Upper lobe of right lung (tissue), 1 donor: ENCODE measurements around the gene DCST2. TPM values are rescaled to one million over a fixed set of nuclear protein-coding genes. Genes with fewer than 3 reads are reported as not detected.
A peak's percentile ranks its signal among the peaks of the same experiment; 100 is the strongest.
"Not testable (repeated sequence)": the region's sequence is repeated elsewhere in the genome, so short reads cannot be mapped to it uniquely, and the experiment has no call there.

Experiments used
- ATAC-seq: fragments of 200-7000 bp; cut with Tn5 transposase; one replicate; pipeline ENCODE4 v1.9.1; 2020; ENCODE audit warnings: mild to moderate bottlenecking, moderate library complexity
- DNase-seq: peaks from one replicate; pipeline ENCODE4 v3.0.0-alpha.2; 2020
- H3K27ac ChIP-seq: fragments of 200-600 bp; one replicate; pipeline ENCODE4 v1.8.0; 2022
- H3K27me3 ChIP-seq: fragments of 200-600 bp; one replicate; pipeline ENCODE4 v1.8.0; 2022; ENCODE audit warnings: mild to moderate bottlenecking
- H3K36me3 ChIP-seq: fragments of 200-600 bp; one replicate; pipeline ENCODE4 v1.8.0; 2022
- H3K4me1 ChIP-seq: fragments of 200-600 bp; one replicate; pipeline ENCODE4 v1.8.0; 2022
- H3K4me3 ChIP-seq: fragments of 200-600 bp; one replicate; pipeline ENCODE4 v1.8.0; 2022; ENCODE audit warnings: mild to moderate bottlenecking
- H3K9me3 ChIP-seq: fragments of 200-600 bp; one replicate; pipeline ENCODE4 v1.8.0; 2022
- intact Hi-C: fragments of 100-400 bp; cut with DNase I; formaldehyde crosslinking; loops from one replicate; pipeline ENCODE4 v1.11.0; 2022
- total RNA-seq: library from RNA; stranded (reverse); fragmentation: NEBNext Ultra II Directional; extraction: Animal tissue kit (Norgen Biotek cat#: 25700); gene quantifications from one replicate; pipeline ENCODE4 v1.2.1, GENCODE V29; 2021
- TF ChIP-seq, protein P1 (sequence below): fragments of 200-600 bp; IDR thresholded peaks from one replicate; pipeline ENCODE4 v1.8.0; 2022; ENCODE audit warnings: antibody characterized with exemption
- donor health status: DM: no; HTN: yes; CAD: no; lungs with severe emphysema.

DCST2 gene
- total RNA-seq, 1 donor from 2014 or later, result 1.5 TPM

DNA sequence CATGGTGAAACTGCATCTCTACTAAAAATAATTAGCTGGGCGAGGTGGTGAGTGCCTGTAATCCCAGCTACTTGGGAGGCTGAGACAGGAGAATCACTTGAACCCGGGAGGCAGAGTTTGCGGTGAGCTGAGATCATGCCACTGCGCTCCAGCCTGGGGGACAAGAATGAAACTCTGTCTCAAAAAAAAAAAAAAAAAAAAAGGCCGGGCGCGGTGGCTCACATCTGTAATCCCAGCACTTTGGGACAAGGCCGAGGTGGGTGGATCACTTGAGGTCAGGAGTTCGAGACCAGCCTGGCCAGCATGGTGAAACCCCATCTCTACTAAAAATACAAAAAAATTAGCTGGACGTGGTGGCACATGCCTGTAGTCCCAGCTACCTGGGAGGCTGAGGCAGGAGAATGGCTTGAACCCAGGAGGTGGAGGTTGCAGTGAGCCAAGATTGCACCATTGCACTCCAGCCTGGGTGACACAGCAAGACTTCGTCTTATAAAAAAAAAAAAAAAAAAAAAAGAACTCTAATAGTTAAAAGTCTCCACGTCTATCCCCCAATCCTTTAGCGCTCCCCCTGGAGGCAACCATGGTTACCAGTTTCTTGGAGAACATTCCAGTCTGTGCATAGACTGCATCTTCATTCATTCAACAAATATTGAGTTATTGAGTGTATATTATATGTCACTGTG is 38.1 kb downstream of the DCST2 start:
- H3K4me3 ChIP-seq, intact Hi-C loops, H3K9me3 ChIP-seq, H3K27ac ChIP-seq, H3K27me3 ChIP-seq: not testable (repeated sequence)
- Histone ChIP-seq H3K4me1 (peaks cover 17% of the 10 kb centered on the region), H3K36me3 (peaks cover 12% of the 10 kb centered on the region)
- TF ChIP-seq, protein P1, sequence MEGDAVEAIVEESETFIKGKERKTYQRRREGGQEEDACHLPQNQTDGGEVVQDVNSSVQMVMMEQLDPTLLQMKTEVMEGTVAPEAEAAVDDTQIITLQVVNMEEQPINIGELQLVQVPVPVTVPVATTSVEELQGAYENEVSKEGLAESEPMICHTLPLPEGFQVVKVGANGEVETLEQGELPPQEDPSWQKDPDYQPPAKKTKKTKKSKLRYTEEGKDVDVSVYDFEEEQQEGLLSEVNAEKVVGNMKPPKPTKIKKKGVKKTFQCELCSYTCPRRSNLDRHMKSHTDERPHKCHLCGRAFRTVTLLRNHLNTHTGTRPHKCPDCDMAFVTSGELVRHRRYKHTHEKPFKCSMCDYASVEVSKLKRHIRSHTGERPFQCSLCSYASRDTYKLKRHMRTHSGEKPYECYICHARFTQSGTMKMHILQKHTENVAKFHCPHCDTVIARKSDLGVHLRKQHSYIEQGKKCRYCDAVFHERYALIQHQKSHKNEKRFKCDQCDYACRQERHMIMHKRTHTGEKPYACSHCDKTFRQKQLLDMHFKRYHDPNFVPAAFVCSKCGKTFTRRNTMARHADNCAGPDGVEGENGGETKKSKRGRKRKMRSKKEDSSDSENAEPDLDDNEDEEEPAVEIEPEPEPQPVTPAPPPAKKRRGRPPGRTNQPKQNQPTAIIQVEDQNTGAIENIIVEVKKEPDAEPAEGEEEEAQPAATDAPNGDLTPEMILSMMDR, result peak; percentile 41
- DNase-seq (peak; percentile 63), ATAC-seq (peak; percentile 7)

DNA sequence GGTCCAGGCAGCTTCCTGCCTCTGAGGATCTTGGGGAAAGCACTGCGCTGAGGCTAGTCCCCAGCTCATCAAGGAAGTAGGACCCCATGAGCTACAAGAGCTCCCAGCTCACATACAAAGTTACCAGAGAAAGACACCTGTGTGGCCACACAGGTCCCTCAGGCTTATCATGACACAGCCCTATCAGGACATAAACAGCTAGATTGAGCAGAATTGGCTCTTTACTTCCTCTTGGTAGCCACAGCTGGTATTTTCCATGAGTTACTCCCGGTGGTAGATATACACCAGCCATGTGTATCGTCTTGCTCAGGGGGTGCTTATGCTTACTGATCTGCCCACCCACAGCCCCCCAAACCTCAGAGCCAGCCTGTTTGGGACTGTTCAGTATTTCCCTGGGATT is 39.0 kb downstream of the DCST2 start:
- DNase-seq, result peak; percentile 13
- peaks cover 20% of the 10 kb centered on the region for H3K36me3 ChIP-seq
- no peak overlapping the region for H3K4me3 ChIP-seq
- intact Hi-C loops, result no loop called here
- no peak for ATAC-seq
- TF ChIP-seq, protein P1, result no peak
- H3K27ac ChIP-seq, result no peak overlapping the region
- peaks cover 10% of the 10 kb centered on the region for H3K4me1 ChIP-seq
- H3K27me3 ChIP-seq, result no peaks in the 10 kb centered on the region
- no peaks in the 10 kb centered on the region for H3K9me3 ChIP-seq

DNA sequence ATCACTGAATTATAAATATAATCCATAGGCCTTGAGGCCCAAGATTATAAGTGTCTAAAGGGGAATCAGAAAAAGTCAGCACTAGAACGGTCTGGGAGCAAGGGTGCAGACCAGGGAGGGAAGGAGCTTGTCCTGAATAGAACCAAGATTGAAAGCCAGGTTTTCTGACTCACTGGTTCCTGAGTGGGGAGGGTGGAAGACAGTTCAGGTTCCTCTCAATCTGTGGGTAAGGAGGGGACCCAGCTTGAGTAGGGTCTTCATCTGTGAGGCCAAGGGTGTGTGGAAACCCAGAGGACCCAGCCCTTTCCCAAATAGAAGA is 39.4 kb downstream of the DCST2 start:
- no peaks in the 10 kb centered on the region for H3K9me3 ChIP-seq
- TF ChIP-seq, protein P1, result no peak
- no peak for DNase-seq
- H3K27ac ChIP-seq, result no peak overlapping the region
- intact Hi-C loops, result no loop called here
- H3K4me1 ChIP-seq, result peaks cover 7% of the 10 kb centered on the region
- ATAC-seq, result no peak
- no peak overlapping the region for H3K4me3 ChIP-seq
- H3K27me3 ChIP-seq, result no peaks in the 10 kb centered on the region
- peaks cover 24% of the 10 kb centered on the region for H3K36me3 ChIP-seq

DNA sequence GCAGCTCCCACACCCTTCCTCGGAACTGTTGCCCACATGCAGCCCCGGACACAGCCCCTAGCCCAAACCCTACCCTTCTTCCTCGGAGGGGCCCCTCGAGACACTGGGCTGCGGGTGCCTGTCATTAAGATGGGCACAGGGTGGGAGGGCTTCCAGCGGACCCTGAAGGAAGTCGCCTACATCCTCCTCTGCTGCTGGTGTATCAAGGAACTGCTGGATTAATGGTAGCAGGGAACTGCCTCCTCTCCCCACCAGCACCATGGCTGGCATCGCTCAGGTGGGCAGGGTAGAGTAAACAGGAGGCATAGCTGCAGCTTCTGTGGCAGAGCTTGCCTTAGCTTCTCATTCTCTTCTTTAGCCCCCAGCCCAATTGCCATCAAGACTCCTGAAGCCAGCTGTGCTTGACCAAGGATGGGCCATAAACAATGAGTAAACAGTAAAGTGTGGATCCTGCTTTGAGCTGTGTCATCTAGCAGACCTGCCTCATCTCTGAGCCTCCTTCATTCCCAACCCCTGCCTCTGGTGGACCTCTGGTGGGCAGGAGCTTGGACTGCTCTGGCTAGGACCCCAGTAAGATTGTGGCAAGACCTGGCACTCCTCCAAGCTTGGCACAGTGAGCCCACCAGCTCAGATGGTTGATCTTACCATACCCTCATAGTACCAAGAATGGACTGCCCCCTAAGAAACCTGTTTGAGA is 39.9 kb downstream of the DCST2 start, which contains the start of gene LENEP:
TSS of gene LENEP (plus strand) at position 15 of the 697 bp plus-strand sequence. CDS start at position 37, 22 bp downstream.
- ATAC-seq (no peak), DNase-seq (peak; percentile 47)
- TF ChIP-seq, protein P1, result no peak
- intact Hi-C loops, result no loop called here
- Histone ChIP-seq H3K36me3 (peaks cover 27% of the 10 kb centered on the region), H3K4me3 (no peak within 1 kb of the TSS), H3K27me3 (no peaks in the 10 kb centered on the region), H3K27ac (no peak within 1 kb of the TSS), H3K4me1 (peaks cover 2% of the 10 kb centered on the region), H3K9me3 (no peaks in the 10 kb centered on the region)

DNA sequence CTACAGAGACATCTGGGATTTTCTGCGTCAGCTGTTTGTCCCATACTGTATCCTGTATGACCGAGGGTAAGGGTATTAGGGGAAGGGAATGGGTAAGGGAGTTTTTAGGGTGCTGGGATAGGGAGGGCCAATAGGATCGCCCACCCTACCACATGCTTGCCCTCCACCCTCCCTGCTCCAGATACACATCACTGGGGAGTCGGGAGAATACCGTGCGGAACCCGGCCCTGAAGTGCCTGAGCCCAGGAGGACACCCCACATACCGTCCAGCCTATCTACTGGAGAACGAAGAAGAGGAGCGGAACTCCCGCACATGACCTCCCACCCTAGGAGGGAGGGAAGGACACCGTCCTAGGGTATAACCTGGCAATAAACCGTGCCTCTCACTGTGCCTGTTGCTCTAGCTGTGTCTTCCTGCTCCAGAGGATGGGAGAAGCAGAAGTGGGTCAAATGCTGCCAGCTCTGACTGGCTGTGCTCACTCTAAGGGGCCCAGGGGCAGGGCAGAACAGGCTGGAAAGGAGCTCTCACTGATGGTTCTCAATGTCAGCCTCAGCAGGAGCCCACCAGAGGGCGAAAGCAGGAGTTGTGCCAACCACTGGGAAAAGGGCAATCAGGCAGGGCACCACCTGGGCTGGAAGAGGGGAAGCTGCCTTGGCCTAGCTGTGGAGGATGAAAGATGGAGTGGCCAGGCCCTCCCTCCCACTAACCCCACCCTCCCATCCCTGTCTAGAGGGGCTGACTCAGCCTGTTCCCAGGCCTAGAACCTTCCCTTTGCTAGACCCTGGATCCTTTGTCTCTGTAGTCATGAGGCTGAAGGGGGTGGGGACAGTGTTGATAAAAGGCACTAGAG is 40.6 kb downstream of the DCST2 start:
- H3K27me3 ChIP-seq, result no peaks in the 10 kb centered on the region
- peaks cover 35% of the 10 kb centered on the region for H3K36me3 ChIP-seq
- no peaks in the 10 kb centered on the region for H3K4me1 ChIP-seq
- H3K4me3 ChIP-seq, result no peak overlapping the region
- DNase-seq (peak; percentile 42), ATAC-seq (no peak)
- no peaks in the 10 kb centered on the region for H3K9me3 ChIP-seq
- TF ChIP-seq, protein P1, result no peak
- intact Hi-C loops, result no loop called here
- no peak overlapping the region for H3K27ac ChIP-seq
